Activated T-cell treated with anti-CD3 and anti-CD28 coated beads, Interleukin-2, amount 50 U/mL, for 72 hours (primary cell): ENCODE data around the gene ZNF385B. TPM values are rescaled to one million over a fixed set of nuclear protein-coding genes. Genes with fewer than 3 reads are reported as not detected.
A peak's percentile ranks its signal among the peaks of the same experiment; 100 is the strongest.

Experiments
- ATAC-seq, 2 donors: fragments of 150-1000 bp; cut with Tn5 transposase; replicated peaks in 1 of 2; 2 replicates each; pipeline ENCODE4 v1.10.0; 2021; ENCODE audit warnings: moderate library complexity in 2 of 2, mild to moderate bottlenecking in 1 of 2
- DNase-seq, 2 donors: peaks; one replicate each; pipeline ENCODE4 v3.0.0; 2021 to 2022; ENCODE audit warnings: mixed read lengths in 1 of 2
- H3K27ac Mint-ChIP-seq: one replicate; pipeline ENCODE4 v1.8.0; 2022; ENCODE audit warnings: mild to moderate bottlenecking, moderate library complexity, mixed read lengths
- H3K27me3 Mint-ChIP-seq: one replicate; pipeline ENCODE4 v1.8.0; 2022; ENCODE audit warnings: low read depth, mixed read lengths
- H3K36me3 Mint-ChIP-seq, 2 donors: one replicate each; pipeline ENCODE4 v1.8.0; 2022; ENCODE audit warnings: mixed read lengths in 2 of 2, mild to moderate bottlenecking in 1 of 2; ENCODE audit not compliant: insufficient read depth in 2 of 2
- H3K4me1 Mint-ChIP-seq: one replicate; pipeline ENCODE4 v1.8.0; 2022; ENCODE audit warnings: low read depth, mixed read lengths
- H3K4me3 Mint-ChIP-seq, 2 donors: one replicate each; pipeline ENCODE4 v1.8.0; 2022; ENCODE audit warnings: mild to moderate bottlenecking in 2 of 2, mixed read lengths in 2 of 2, moderate library complexity in 2 of 2
- H3K9me3 Mint-ChIP-seq, 2 donors: one replicate each; pipeline ENCODE4 v1.8.0; 2022; ENCODE audit warnings: mixed read lengths in 2 of 2
- total RNA-seq, 2 donors: library from RNA; stranded (reverse); gene quantifications; one replicate each; pipeline ENCODE4 v1.2.3, GENCODE V29; 2022

ZNF385B gene
- total RNA-seq, 2 donors from 2014 or later = not detected

DNA sequence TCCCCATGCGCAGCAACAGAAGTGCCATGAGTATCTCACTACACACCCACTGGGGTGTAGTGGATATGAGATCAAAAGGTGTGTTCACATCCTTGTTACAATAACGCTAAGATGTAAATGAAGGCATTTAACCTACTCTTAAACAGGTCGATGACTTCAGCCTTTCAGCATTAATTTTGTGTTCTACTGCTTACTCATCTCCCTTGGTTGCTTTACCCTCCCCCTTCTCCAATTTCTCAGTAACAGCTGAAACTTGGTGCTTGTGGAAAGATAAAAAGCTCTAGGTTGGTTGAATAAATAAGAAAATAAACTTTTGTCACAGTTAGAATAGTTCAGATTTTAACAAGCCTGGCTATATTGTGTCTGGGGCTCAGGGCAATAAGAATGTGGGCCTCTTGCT is 449.3 kb downstream of the ZNF385B start:
- Mint-ChIP-seq H3K9me3 (peaks cover 0 to 2% of the 10 kb centered on the region in 2 donors), H3K27me3 (peaks cover 40% of the 10 kb centered on the region), H3K4me3 (no peak overlapping the region), H3K4me1 (no peaks in the 10 kb centered on the region), H3K27ac (no peak overlapping the region), H3K36me3 (no peaks in the 10 kb centered on the region)
- DNase-seq (no peak), ATAC-seq (no peak)

DNA sequence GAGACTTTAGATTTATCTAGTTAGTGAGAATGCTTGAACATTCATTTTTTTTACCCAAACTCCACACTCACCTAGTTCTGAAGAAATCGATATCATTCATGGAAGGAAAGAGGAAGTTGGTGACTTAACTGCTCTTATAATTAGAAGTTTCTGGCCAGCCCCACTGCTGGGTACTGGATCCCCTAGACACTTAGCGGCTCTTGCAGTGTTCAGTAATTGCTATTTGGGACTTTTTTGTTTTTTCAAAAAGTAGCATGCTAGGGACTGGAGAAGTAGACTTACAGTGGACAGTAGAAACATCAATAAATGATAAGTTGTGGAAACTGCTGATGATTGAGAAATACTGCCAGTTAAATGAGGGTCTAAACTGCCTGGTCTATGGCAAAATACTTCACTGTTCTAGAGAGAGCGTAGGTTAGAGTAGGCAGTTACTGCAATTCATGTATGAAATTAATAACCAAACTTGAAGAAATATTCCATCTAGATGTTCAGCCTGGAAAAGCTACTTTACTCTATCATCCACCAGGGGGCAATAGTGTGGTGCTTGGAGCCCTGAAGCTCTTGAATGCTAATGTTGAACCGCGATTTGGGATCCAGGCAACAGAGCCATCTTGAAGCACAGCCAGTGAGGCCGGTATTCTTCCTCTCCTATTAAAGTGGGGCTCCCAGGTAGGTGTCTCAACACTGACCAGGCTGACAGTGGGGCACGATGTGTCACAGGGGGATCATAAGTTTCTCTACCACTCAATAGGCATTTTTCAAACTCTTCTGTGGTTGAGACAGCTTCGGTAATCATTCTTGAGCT is 450.7 kb downstream of the ZNF385B start:
- Mint-ChIP-seq H3K27ac (no peak overlapping the region), H3K9me3 (peaks cover 0 to 2% of the 10 kb centered on the region in 2 donors), H3K27me3 (peaks cover 40% of the 10 kb centered on the region), H3K36me3 (no peaks in the 10 kb centered on the region), H3K4me3 (no peak overlapping the region), H3K4me1 (no peaks in the 10 kb centered on the region)
- DNase-seq (peak; percentile 7 to 13), ATAC-seq (peak; percentile 17 to 37)

DNA sequence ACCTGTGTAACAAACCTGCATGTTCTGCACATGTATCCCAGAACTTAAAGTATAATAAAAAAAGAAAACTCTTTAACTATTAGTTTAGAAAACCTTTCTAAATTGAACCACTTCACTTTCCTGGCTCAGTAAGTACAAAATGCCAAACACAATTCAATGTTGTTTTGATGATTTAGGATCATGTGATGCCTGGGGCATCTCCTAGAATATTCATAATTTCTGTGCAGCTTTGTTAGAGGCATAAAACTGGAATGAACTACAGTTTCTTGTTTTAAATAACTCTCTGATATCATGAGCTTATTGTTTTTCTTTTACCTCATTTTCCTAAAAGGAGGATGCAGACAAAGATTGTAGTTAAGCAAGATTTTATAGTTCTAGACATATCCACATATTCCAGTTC is 457.8 kb downstream of the ZNF385B start:
- Mint-ChIP-seq H3K9me3 (no peaks in the 10 kb centered on the region), H3K36me3 (no peaks in the 10 kb centered on the region), H3K27ac (no peak overlapping the region), H3K27me3 (peaks cover 19% of the 10 kb centered on the region), H3K4me1 (no peaks in the 10 kb centered on the region), H3K4me3 (no peak overlapping the region)
- DNase-seq (no peak), ATAC-seq (no peak)

DNA sequence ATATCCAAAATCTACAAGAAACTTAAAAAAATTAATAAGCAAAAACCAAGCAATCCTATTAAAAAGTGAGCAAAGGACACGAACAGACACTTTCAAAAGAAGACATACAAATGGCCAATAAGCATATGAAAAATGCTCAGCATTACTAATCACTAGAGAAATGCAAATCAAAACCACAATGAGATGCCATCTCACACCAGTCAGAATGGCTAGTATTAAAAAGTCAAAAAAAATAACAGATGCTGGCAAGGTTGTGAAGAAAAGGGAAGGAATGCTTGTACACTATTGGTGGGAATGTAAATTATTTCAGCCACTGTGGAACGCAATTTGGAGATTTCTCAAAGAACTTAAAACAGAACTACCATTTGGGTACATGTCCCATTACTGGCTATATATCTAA is 467.9 kb downstream of the ZNF385B start:
- Mint-ChIP-seq H3K4me1 (no peaks in the 10 kb centered on the region), H3K27me3 (no peaks in the 10 kb centered on the region), H3K9me3 (no peaks in the 10 kb centered on the region), H3K27ac (no peak overlapping the region), H3K4me3 (no peak overlapping the region), H3K36me3 (no peaks in the 10 kb centered on the region)
- no peak for ATAC-seq
- no peak for DNase-seq

Other genes starting within 250 kb of the ZNF385B start
- gene CWC22, start 145.7 kb upstream of the ZNF385B start, total RNA-seq = 10 to 100 TPM; 28.0 to 33.4 TPM